Dendritic cell treated with granulocyte-macrophage colony-stimulating factor and Interleukin-4, amounts not matched to agents 40 ng/mL and 50 ng/mL, for 4 days (primary cell): ENCODE data around the gene TLK2.
"Not testable (repeated sequence)": the region's sequence is repeated elsewhere in the genome, so short reads cannot be mapped to it uniquely, and the experiment has no call there.

ENCODE experiments used
- H3K27ac Mint-ChIP-seq: one replicate; pipeline ENCODE4 v1.8.0; 2022; ENCODE audit warnings: mild to moderate bottlenecking, mixed read lengths
- H3K27me3 Mint-ChIP-seq: one replicate; pipeline ENCODE4 v1.8.0; 2022; ENCODE audit warnings: mild to moderate bottlenecking, mixed read lengths
- H3K36me3 Mint-ChIP-seq: one replicate; pipeline ENCODE4 v1.8.0; 2022; ENCODE audit warnings: low read depth, mixed read lengths
- H3K4me1 Mint-ChIP-seq: one replicate; pipeline ENCODE4 v1.8.0; 2022; ENCODE audit warnings: low read depth, mixed read lengths
- H3K4me3 Mint-ChIP-seq: one replicate; pipeline ENCODE4 v1.8.0; 2022; ENCODE audit warnings: mild to moderate bottlenecking, moderate library complexity, mixed read lengths
- H3K9me3 Mint-ChIP-seq: one replicate; pipeline ENCODE4 v1.8.0; 2022; ENCODE audit warnings: mixed read lengths
- intact Hi-C: fragments of 100-400 bp; cut with micrococcal nuclease; formaldehyde crosslinking; loops from one replicate; pipeline ENCODE4 v1.15.0; 2022

The TLK2 gene

DNA sequence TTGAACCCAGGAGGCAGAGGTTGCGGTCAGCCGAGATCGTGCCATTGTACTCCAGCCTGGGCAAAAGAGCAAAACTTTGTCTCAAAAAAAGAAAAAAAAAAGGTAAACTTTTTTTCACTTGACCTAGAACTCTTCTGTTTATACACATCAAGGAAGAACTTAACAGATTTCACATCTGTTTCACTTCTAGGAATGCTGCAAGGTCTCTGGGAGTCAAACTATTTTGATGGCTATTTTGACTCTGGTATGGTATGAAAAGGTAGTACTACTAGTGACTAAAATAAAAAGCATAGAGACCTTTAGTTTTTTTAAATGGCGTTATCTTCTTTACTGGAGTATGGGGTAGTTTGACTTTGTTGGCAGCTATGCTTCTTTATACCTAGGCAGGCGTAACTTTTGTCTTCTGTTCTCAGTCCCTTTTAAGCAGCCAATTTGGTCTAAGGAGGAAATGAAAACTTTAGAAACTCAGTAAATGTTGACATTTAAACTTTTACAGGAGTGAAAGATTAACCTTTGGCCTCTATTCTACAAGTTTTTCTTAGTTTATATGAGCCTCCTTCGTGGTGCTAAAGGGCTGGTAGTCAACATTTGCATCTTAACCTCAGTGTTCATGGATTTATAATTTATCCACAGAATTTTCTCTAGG, 28.7 kb downstream of the TLK2 start:
- H3K9me3 Mint-ChIP-seq, H3K36me3 Mint-ChIP-seq, H3K4me3 Mint-ChIP-seq, H3K27ac Mint-ChIP-seq, intact Hi-C loops, H3K27me3 Mint-ChIP-seq: not testable (repeated sequence)
- peaks cover 22% of the 10 kb centered on the region for H3K4me1 Mint-ChIP-seq

DNA sequence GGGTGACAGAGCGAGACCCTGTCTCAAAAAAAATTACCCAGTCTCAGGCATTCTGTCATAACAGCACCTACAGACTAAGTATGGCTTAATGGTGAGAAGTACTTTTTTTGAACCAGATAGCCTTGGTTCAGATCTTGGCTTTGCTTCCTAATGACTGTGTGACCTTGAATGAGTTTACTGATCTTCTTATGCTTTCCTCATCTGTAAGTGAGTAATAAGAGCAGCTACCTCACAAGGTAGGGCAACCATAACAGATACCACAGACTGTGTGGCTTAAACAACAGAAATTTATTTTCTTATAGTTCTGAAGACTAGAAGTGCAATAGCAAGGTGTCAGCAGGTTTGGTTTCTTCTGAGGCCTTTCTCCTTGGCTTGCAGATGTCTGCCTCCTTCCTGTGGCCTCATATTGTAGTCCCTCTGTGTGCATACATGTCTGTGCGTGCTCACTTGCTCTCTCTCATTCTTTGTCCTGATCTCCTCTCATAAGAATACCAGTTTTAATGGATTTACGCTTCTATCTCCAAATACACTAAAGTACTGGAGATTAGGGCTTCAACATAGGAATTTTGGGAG, 31.7 kb downstream of the TLK2 start:
- not testable (repeated sequence) for H3K27ac Mint-ChIP-seq, H3K4me3 Mint-ChIP-seq
- H3K4me1 Mint-ChIP-seq: peaks cover 21% of the 10 kb centered on the region

DNA sequence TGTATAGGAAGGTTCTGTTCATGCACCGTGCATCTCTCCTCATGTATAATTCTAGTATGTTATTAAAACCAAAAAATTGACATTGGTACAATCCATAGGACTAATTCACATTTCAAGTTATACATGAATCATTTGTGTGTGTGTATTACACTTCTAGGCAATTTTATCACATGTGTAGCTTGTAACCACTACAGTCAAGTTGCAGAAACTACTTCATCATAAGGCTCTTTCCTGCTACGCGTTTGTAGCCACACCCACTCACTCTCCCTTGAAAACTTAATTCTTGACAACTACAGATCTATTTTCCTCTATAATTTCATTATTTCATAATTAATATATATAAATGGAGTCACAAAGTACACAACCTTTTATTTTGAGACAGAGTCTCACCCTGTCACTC, 32.4 kb downstream of the TLK2 start:
- Mint-ChIP-seq H3K36me3 (peaks cover 18% of the 10 kb centered on the region), H3K4me1 (peaks cover 14% of the 10 kb centered on the region)
- H3K9me3 Mint-ChIP-seq, H3K27me3 Mint-ChIP-seq, intact Hi-C loops, H3K27ac Mint-ChIP-seq, H3K4me3 Mint-ChIP-seq: not testable (repeated sequence)

More for the DNA sequence above, 31.7 kb downstream of the TLK2 start:
- peaks cover 15% of the 10 kb centered on the region for H3K36me3 Mint-ChIP-seq
- H3K27me3 Mint-ChIP-seq, intact Hi-C loops, H3K9me3 Mint-ChIP-seq: not testable (repeated sequence)

DNA sequence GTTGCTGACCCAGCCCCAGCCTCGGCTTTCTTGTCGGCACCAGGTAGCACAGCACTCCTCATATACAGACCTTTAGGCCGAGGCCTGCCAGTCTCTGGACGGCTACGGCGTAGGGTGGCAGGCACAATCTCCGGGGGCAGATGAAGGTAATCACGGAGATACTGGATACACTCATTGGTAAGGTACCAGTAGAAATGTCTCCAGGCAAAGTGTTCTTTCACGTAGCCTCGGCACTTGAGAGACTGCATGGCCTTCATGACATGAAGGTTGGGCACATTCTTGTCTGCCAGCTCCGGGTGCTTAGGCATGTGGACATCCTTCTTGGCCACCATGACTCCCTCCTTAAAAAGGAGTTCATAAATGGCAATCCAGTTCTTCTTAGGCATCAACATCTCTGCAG, 37.8 kb downstream of the TLK2 start:
- H3K4me3 Mint-ChIP-seq, H3K27me3 Mint-ChIP-seq, H3K9me3 Mint-ChIP-seq, H3K27ac Mint-ChIP-seq, intact Hi-C loops, H3K4me1 Mint-ChIP-seq: not testable (repeated sequence)
- H3K36me3 Mint-ChIP-seq: peaks cover 46% of the 10 kb centered on the region

DNA sequence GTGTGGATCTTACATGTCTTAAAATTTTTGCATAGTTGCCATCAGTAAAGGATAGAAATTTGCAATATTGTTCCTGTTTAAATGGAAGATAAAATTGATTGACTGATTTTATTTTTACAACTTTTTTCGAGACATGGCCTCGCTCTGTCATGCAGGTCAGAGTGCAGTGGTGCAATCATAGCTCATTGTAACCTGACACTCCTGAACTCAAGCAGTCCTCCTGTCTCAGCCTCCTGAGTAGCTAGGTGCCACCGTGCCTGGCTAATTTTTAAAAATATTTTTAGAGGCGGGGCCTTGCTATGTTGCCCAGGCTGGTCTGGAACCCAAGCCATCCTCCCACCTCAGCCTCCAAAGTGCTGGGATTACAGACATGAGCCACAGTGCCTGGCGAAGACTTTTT, 42.7 kb downstream of the TLK2 start:
- H3K4me3 Mint-ChIP-seq, intact Hi-C loops: not testable (repeated sequence)

DNA sequence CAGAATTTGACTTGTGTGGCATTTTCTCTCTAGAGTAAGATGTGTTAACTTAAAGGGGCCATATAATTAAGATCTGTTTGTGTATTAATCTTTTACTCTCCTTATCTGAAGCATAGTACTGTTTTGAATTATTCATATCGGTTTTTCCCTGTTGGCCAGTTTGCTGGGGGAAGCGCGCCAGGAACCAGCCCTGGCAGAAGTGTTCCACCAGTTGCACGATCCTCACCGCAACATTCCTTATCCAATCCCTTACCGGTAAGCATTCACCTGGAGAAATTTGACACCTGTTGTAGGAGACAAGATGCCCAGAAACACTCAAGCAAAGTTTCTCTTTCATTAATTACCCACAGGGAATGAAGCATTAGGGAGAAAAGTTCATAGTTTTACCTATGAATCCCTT, 45.5 kb downstream of the TLK2 start:
- H3K4me3 Mint-ChIP-seq, H3K4me1 Mint-ChIP-seq, H3K27ac Mint-ChIP-seq, H3K9me3 Mint-ChIP-seq, H3K27me3 Mint-ChIP-seq, intact Hi-C loops: not testable (repeated sequence)
- H3K36me3 Mint-ChIP-seq: peaks cover 78% of the 10 kb centered on the region

More for the DNA sequence above, 42.7 kb downstream of the TLK2 start:
- H3K27ac Mint-ChIP-seq, H3K27me3 Mint-ChIP-seq, H3K9me3 Mint-ChIP-seq, H3K4me1 Mint-ChIP-seq: not testable (repeated sequence)
- peaks cover 64% of the 10 kb centered on the region for H3K36me3 Mint-ChIP-seq

DNA sequence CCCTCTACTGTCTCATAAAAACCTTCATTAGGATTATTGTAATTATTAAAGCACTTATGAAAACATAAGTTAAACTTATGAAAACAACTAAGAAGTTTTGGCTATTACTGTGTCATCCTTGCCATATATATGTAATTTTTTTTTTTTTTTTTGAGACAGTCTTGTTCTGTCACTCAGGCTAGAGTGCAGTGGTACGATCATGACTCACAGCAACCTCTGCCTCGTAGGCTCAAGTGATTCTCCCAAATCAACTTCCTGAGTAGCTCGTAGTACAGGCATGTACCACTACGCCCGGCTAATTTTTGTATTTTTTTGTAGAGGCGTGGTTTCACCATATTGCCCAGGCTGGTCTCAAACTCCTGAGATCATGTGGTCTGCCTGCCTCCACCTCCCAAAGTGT, 46.7 kb downstream of the TLK2 start:
- H3K27ac Mint-ChIP-seq, H3K4me3 Mint-ChIP-seq, H3K9me3 Mint-ChIP-seq, H3K4me1 Mint-ChIP-seq, H3K27me3 Mint-ChIP-seq, intact Hi-C loops: not testable (repeated sequence)
- peaks cover 80% of the 10 kb centered on the region for H3K36me3 Mint-ChIP-seq

DNA sequence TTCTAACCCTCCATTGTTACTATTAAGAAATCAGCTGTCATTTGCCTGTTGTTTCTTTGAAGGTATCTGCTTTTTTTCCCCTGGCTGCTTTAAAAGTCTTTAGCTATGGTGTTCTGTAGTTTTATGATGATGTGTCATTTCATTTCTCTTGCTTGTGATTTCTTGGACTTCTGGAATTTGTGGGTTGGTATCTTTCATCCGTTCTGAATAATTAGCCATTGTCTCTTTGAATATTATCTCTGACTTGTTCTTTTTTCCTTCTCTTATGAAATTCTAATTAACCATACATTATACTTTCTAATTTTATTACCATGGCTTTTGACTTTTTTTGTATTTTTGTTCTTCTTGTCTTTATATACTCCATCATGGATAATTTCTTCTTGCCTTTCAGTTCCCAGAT, 52.3 kb downstream of the TLK2 start:
- H3K27me3 Mint-ChIP-seq, H3K4me3 Mint-ChIP-seq, H3K9me3 Mint-ChIP-seq, H3K4me1 Mint-ChIP-seq, intact Hi-C loops, H3K27ac Mint-ChIP-seq: not testable (repeated sequence)
- peaks cover 66% of the 10 kb centered on the region for H3K36me3 Mint-ChIP-seq

DNA sequence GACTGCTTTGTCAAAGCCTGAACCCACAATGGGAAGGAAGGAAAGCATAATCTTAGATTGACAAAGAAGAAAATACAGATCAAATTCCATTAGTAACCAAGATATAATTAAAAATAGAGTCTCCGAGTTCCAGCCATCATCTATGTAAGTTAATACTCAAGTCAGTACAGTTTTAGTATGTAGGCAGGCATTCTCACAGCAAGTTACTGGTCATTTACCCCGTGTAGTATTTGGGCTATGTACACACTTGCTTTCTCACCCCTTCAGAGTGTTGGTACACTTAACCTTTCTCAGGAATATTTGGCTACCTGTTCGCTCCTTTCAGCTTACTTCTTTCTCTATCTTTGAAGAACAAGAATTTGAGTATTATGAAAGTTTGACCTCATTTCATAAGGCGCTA, 57.9 kb downstream of the TLK2 start:
- peaks cover 68% of the 10 kb centered on the region for H3K36me3 Mint-ChIP-seq
- H3K27me3 Mint-ChIP-seq, H3K27ac Mint-ChIP-seq, intact Hi-C loops, H3K4me3 Mint-ChIP-seq, H3K9me3 Mint-ChIP-seq: not testable (repeated sequence)
- H3K4me1 Mint-ChIP-seq: peaks cover 14% of the 10 kb centered on the region

DNA sequence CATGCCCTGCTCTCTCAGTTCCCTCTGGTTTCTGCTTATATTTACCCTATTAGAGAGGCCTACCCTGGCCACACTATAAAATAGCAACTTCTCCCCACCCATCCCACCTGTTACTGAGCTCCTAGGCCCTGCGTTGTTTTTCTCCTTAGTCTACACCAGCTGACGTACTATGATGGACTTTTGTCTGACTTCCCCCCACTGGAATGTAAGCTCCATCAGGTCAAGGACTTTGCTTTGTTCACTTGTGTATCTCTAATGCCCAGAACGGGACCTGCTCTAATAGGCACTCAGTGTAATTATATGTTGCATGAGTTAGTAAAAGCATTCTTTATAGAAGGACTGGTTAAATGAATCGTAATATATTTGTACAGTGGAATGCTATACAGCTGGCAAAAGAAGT, 62.4 kb downstream of the TLK2 start:
- intact Hi-C loops, H3K9me3 Mint-ChIP-seq, H3K4me3 Mint-ChIP-seq, H3K27ac Mint-ChIP-seq, H3K27me3 Mint-ChIP-seq: not testable (repeated sequence)
- Mint-ChIP-seq H3K36me3 (peaks cover 65% of the 10 kb centered on the region), H3K4me1 (peaks cover 25% of the 10 kb centered on the region)

DNA sequence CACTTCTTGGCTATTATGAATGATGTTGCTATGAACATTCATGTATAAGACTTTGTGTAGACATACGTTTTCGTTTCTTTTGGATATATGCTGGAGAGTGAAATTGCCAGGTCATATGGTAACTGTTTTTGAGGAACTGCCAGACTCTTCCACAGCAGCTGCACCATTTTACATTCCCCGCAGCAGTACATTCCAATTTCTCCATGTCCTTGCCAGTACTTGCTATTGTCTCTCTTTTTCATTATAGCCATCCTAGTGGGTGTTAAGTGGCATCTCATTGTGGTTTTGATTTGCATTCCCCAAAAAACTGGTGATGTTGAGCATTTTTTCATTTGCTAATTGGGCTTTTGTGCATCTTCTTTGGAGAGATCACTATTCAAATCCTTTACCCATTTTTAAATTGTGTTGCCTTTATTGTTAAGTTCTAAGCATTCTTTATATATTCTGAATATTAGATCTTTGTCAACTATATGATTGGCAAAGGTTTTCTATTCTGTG, 64.7 kb downstream of the TLK2 start:
- H3K27ac Mint-ChIP-seq, H3K9me3 Mint-ChIP-seq, intact Hi-C loops, H3K27me3 Mint-ChIP-seq, H3K4me3 Mint-ChIP-seq: not testable (repeated sequence)
- H3K36me3 Mint-ChIP-seq: peaks cover 55% of the 10 kb centered on the region
- peaks cover 25% of the 10 kb centered on the region for H3K4me1 Mint-ChIP-seq

DNA sequence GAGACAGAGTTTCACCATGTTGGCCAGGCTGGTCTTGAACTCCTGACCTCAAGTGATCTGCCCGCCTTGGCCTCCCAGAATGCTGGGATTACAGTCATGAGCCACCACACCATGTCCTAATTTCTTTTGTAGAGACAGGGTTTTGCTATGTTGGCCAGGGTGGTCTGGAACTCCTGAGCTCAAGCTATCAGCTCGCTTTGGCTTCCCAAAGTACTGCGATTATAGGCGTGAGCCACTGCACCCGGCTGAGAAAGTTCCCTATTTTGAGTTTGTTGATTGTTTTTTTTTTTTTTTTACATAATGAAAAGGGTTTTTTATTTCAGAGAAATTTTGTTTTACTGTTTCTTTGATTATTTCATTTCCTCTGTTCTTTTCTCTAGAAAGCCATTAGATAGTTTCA, 67.4 kb downstream of the TLK2 start:
- intact Hi-C loops, H3K4me3 Mint-ChIP-seq, H3K27ac Mint-ChIP-seq, H3K9me3 Mint-ChIP-seq, H3K27me3 Mint-ChIP-seq: not testable (repeated sequence)
- peaks cover 12% of the 10 kb centered on the region for H3K4me1 Mint-ChIP-seq
- peaks cover 45% of the 10 kb centered on the region for H3K36me3 Mint-ChIP-seq

DNA sequence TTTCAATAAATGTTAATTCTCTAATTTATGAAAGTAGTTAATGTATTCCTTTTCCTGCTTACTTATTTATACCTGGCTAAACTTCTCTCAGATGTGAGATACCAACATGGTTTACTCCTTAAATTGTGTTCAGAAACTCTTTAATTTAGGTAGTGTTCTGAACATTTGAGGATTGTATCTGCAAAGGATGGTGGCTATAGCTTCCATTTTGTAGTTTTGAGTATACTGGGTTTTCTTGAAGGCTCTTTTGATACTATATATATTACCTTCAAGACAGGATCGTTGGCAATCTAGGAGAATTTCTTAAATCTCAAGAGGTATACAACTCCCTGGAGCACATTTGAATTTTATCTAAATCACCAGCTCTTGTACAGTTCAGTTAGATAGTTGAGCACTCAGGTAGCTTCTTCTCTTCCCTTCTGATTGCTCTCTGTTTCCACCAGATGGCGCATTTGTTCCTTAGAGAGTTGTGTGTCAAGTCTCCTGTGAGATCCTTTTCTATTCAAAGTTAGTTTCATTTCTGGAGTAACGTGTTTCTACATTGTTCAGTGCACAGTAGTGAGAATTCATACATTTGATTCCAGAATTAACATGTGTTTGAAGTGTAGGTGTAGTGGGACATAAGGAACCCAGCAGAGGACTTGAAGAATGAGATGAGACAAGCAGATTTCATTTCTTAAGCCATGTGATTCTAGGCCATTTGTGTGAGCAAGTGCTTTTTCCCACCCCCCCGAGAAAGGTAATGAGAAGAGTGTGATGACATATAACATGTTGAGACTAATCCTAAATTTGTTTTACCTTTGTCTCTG, 74.4 kb downstream of the TLK2 start:
- not testable (repeated sequence) for H3K4me1 Mint-ChIP-seq, H3K9me3 Mint-ChIP-seq, H3K27me3 Mint-ChIP-seq, H3K27ac Mint-ChIP-seq, H3K4me3 Mint-ChIP-seq
- intact Hi-C loops: loop anchor here (5.0 kb wide), 1 partner anchor 414 kb away; the partner anchor contains the start of gene TANC2
- peaks cover 46% of the 10 kb centered on the region for H3K36me3 Mint-ChIP-seq

DNA sequence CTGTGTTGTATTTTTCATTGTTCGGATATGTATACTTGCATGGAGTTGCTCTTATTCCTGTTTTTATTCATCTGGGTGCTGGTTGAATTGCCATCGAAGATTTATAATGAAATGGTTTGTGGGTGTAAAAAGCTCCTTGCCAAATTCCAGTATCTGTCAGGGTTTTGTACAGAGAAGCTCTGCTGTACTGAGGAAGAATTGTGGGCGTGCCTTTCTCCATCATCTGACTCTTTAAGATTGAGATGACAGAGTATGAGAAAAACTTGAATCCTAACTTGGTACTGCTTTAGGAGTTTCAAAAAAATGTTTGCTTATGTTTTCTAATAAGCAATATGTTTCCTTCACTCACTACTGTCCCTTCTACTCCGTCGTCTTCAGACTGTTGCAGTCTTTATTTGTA, 78.9 kb downstream of the TLK2 start:
- H3K27me3 Mint-ChIP-seq, H3K27ac Mint-ChIP-seq, H3K4me3 Mint-ChIP-seq, H3K4me1 Mint-ChIP-seq, H3K9me3 Mint-ChIP-seq, intact Hi-C loops: not testable (repeated sequence)
- H3K36me3 Mint-ChIP-seq: peaks cover 55% of the 10 kb centered on the region
